HG03159 (cell line): ENCODE measurements around the gene CLSTN1.
"Not testable (repeated sequence)": the region's sequence is repeated elsewhere in the genome, so short reads cannot be mapped to it uniquely, and the experiment has no call there.

Experiments used
- ATAC-seq: cut with Tn5 transposase; IDR thresholded peaks from one replicate; pipeline ENCODE4 v1.9.1; 2021; ENCODE audit warnings: mild to moderate bottlenecking, moderate library complexity; ENCODE audit not compliant: unreplicated experiment

Gene CLSTN1

GRCh38 chr1:9766759-9767442 lies 56.9 kb downstream of the CLSTN1 start:
- ATAC-seq: no peak

DNA sequence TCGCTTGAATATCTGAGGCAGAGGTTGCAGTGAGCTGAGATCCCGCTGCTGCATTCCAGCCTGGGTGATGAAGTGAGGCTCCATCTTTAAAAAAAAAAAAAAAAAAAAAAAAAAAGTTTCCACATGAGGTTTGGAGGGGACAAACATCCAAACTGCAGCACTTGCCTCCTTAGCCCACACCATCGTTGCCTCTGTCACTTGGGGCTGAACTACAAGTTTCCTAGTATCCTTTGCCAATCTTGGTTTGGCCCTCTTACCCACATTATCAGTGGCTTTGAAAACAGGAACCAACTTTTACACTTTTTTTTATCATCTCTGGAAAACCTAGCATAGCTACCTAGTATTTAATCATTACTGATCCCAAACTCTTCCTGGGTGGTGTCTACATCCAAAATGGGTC lies 59.2 kb downstream of the CLSTN1 start:
- no peak for ATAC-seq

GRCh38 chr1:9763914-9764313 lies 59.9 kb downstream of the CLSTN1 start:
- no peak for ATAC-seq

GRCh38 chr1:9762446-9762845 lies 61.3 kb downstream of the CLSTN1 start:
- not testable (repeated sequence) for ATAC-seq

- ATAC-seq: no peak
Measured at GRCh38 chr1:9761855-9762254, 61.9 kb downstream of the CLSTN1 start.

- ATAC-seq: no peak
Measured at GRCh38 chr1:9760824-9761223, 62.9 kb downstream of the CLSTN1 start.

DNA sequence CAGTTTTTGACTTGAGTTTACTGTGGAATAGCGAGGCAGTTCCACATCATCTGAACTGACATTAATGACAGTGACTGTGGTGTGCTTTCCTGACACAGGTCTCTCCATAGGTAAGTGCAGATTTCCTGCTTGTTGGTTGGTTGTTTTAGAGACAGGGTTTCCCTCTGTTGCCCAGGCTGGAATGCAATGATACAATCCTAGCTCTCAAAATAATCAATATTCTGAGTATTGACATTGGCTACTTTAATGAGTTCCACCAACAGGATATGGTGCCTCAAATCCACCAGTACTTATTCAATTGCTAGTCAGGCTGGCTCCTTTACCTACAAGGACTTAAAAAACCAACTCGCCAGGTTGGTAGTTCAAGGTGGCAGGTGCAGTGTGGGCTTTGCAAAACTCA lies 63.8 kb downstream of the CLSTN1 start:
- ATAC-seq: no peak

- no peak for ATAC-seq
Measured at GRCh38 chr1:9758559-9759121, 65.1 kb downstream of the CLSTN1 start.

DNA sequence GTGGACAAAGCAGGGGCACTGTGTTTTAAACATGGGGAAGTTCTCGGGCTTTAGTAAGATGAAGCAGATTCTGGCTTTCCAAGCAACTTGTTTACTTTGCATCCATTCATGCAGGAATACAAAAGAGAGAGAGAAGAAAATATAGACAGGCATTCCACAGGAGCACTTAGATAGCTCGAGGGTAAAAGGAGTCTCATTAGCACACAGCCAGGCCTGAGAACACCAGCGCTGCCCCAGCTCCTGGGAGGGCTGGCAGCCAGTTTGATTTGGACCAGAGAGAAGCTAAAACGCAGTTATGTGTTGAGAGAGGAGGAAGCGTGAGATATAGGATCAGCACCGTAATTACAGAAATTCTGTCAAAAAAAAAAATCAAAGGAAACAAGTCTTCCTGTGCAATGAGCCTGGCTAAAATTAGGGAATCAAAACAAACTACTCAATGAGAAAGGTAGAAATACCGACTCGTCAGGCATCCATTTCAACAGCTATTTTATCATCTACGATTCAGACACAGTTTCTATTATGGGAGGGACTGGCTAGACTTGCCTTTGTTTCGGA lies 68.2 kb downstream of the CLSTN1 start:
- no peak for ATAC-seq

GRCh38 chr1:9753121-9753531 lies 70.6 kb downstream of the CLSTN1 start:
- ATAC-seq: no peak

DNA sequence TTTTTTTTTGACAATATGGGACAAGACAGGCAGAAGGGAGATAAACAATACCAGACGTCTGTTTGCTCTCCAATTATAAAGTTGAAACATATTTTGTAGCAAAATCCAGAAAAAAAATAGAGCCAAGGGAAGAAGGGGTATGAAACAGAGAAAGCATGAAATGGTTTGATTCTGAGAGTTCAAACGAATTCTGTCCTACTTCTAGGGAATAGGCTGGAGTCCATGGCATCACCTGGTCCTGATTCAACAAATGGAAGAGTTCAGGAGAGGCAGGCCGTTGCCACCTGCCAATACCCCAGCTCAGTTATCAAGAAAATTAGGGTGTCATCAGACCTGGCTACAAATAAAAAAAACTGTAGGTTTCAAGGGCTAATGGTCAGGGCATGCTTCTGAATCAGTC lies 71.8 kb downstream of the CLSTN1 start:
- no peak for ATAC-seq

DNA sequence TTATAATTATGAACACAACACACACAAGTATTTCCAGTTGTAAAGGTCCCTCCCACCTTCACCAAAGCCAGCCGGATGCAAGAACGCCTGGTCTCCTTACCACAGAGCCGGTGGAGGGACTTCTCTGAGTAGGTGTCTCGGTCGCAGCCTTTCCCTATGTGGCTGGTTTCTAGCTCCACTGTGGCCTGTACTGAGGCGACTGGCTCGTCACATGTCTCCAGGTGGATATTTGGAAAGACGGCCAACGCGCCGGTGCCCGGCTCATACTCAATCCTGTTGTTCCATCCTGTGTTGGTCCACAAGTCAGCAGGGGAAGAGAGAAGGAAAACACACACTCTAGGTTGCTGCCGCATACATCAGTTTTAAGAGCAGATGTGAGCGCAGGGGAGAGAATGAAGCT lies 74.4 kb downstream of the CLSTN1 start:
- ATAC-seq: no peak

DNA sequence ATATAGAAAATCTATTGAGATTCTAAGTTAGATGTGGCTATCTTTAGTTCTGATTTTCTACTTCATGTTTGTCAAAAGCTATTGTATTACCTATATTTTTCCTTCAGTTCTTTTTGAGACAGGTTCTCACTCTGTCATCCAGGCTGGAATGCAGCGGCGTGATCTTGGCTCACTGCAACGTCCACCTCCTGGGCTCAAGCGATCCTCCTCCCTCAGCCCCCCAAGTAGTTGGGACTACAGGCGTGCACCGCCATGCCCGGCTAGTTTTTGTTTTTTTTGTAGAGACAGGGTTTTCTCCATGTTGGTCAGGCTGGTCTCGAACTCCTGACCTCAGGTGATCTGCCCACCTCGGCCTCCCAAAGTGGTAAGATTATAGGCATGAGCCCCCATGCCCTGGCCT lies 75.4 kb downstream of the CLSTN1 start:
- ATAC-seq: not testable (repeated sequence)

DNA sequence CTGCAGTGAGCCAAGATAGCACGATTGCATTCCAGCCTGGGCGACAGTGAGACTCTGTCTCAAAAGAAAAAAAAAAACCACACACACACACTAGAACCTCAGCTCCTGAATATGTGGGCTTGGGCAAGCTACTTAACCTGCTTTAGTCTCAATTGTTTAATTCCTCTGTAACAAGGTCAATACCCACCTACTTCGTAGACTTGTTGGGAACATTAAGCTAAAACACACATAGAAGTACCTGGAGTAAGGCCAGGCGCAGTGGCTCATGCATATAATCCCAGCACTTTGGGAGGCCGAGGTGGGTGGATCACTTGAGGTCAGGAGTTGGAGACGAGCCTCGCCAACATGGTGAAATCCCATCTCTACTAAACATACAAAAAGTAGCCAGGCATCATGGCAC lies 77.1 kb downstream of the CLSTN1 start:
- no peak for ATAC-seq

DNA sequence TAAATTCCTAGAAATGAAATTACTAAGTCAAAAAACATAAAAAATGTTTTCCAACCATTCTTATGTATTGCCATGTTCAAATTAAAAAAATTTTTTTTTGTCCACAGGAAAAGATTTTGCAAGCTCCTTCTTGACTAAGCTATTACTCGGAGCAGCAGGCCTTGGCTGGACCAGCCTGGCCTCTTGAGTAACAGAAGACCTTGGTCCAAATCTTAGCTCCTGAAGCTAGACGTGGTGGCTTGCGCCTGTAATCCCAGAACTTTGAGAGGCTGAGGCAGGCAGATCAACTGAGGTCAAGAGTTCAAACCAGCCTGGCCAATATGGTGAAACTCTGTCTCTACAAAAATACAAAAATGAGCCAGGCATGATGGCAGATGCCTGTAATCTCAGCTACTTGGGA lies 77.6 kb downstream of the CLSTN1 start:
- no peak for ATAC-seq

- ATAC-seq: no peak
Measured at GRCh38 chr1:9744106-9744799, 79.5 kb downstream of the CLSTN1 start.

- no peak for ATAC-seq
Measured at GRCh38 chr1:9737671-9738070, 86.1 kb downstream of the CLSTN1 start.

GRCh38 chr1:9737057-9737456 lies 86.7 kb downstream of the CLSTN1 start:
- ATAC-seq: no peak

- ATAC-seq: no peak
Measured at GRCh38 chr1:9736241-9736640, 87.5 kb downstream of the CLSTN1 start.

DNA sequence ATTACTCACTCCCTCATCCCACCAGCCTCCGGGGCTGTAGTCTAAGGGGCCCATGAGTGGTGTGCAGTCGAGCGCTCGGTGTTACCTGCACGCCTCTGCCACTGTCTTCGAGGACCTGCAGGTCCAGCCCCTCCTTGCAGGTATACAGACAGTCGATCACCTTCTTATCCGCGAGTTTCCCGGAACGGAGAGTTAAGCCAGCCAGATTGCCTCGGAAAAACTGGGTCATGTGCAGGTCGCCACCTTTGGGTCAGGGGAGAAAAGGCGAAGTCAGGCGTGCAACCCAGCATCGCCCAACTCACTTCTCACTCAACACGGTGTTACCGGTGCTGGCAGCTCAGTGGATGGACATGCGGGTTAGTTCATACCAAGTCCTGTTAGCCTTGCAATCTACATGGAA lies 88.0 kb downstream of the CLSTN1 start:
- no peak for ATAC-seq

- ATAC-seq: no peak
Measured at GRCh38 chr1:9733160-9733789, 90.5 kb downstream of the CLSTN1 start.
